Suppressor macrophage treated with lipopolysaccharide for 1 hour (primary cell): ENCODE results near the gene NSA2.
"Not testable (repeated sequence)": the region's sequence is repeated elsewhere in the genome, so short reads cannot be mapped to it uniquely, and the experiment has no call there.

Source experiments
- DNase-seq, 3 donors: peaks; one replicate each; pipeline ENCODE4 v3.0.0-alpha.2; 2020 to 2022

NSA2 gene

DNA sequence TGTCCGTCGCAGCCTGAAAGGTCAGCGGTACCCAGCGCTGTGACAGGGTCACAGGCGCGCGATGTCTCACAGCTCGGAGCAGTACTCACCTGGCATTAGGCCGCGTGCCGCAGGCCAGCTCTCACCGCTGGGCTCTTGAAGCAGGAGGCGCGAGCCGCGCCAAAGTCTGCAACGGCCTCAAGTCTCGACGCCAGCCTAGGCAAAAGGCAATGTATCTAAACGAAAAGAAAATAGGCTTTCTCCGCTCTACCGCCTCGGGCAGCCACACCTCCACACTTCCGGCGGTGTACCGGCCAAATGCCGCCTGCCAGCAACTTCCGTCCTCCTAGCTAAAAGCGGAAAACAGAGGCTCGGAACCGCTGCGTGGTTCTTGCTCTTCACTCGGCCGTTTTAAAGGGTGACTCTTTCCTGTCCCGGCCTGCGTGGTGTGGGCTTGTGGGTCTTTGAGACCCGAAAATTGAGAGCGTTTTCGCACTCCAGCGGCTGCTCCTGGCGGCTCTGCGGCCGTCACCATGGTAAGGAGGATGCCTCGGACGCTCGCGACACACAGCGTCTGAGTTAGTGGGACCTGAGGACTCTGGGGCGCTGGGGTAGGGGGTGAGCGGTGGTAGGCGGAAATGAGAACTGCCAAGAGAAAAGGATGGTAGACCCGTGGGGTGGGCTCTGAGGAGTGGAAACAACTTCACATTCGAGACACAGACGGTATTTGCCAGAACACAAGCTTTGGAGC, at the start of gene NSA2, which contains the start of gene GFM2:
Gene NSA2, plus strand, starts transcription at position 401 of the 730 bp plus-strand sequence. Its CDS starts 112 bp downstream, at position 513.
Gene GFM2, minus strand, starts transcription at position 269 of the 730 bp plus-strand sequence. CDS start 3,375 bp downstream, outside the sequence.
- DNase-seq, result peak; percentile 95 to 97 (median 95)

DNA sequence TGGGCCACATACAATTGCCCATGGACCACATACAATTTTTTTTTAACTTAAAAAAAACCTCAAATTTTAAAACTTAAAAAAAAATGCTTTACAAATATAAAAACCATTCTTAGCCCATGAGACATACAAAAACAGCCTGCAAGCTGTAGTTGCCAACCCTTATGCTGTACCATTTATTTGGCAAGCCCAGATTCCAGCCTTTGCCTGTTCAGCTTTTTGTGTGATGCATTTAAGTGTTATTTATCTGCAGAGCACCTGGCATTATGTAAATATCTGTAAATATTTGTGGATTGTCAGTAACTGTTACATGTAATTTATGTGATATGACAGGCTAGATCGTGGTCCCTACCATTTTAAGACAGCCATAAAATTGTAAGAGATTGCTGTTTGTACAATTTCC, 49.5 kb upstream of the NSA2 start:
- no peak for DNase-seq

DNA sequence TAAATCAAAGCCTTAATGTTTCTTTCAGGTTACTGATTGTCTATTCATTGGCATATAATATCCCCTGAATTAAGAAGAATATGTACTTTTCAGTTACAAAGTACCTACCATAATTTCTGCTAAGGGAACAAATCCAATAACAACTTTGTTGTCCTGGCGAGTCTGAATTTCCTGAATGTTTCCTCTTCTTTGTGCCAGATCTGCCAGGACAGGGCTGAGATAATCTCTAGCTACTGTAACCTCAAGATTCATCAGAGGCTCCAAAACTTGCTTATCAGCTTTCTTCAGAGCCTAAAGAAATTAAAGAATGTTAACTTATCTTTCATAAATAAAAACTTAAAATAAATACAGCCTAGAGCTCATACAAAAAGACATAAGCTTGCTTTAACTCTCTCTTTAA, 44.8 kb upstream of the NSA2 start:
- no peak for DNase-seq

DNA sequence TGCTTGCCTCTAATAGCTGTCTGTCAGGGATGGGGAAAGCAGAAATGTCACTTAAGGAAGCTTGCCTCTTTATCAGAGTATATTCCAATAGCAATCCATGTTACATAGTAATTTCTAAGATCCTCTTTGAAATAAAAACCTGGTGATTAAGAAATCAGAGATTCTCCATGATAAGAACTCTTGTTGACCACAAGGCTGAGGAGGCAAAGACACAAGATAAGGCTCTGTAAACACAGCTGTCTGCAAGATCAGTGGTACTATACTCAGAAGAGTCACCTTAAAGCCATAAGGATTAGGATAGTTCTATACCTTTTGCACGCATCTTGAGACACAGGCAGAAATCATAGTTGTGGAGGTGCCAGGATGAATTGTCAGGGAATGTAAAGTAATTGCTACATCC, 41.7 kb upstream of the NSA2 start:
- no peak for DNase-seq

DNA sequence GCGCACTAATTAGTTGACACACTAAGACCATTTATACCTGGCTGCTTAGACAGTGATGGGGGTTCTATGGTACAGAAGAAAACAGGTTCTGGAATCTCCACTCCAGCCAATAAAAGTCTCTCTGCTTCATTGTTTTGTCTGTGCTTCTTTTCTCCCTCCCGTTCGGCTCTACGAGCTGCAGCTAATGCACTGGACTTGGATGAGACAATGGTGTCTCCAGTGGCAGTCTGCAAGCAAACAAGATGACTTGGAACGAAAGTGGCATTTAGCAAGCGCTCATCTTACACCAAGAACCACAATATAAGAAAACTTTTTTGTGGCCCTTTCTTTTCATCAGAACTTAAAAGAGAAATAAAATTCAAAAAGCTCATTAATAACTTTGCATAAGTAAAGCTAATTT, 30.3 kb upstream of the NSA2 start:
- no peak for DNase-seq

DNA sequence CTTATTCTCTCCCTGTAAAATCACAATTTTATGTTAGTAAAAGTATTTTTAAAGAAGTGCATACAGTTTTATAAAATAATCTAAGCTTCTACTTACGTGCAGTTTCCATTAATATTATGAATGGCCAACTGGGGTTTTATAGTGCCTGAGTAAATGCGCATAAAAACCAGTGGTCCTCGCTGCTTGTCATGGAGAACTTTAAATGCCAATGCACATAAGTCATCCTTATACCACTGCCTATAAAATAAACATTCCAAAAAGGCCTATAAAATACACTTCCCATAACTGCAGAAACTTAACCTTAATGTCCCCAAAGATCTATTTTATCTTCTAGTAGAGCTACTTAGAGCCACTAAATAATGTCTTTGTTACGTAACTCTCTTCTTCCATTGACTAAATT, 28.6 kb upstream of the NSA2 start:
- no peak for DNase-seq

DNA sequence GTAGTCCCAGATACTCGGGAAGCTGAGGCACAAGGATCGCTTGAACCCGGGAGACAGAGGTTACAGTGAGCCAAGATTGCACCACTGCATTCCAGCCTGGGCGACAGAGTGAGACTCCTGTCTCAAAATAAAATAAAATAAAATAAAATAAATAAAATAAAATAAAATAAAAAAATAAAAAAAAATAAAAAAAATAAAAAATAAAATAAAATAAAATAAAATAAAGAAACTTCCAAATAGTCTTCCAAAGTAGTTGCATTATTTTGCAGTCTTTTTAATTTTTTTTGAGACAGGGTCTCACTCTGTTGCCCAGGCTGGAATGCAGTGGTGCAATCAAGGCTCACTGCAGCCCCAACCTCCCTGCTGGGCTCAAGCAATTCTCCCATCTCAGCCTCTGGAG, 18.3 kb upstream of the NSA2 start:
- DNase-seq, result not testable (repeated sequence)

DNA sequence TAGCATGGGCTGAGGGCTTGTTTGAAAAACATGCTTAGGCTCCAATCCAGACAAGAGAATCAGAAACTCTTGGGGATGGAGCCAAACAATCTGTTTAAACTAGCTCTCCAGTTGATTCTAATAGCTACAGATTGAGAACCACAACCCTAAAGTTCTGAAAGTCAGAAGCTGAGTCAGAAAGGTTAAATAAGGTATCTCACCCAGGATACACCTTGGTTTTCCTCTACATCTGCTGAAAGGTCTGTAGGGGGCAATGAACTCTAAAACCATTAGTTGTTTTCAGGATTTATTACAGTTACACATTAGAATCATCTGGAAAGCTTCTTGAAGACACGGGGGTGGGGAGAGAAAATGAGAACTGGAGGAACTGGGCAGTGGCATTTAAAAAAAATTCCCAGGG, 5.8 kb upstream of the NSA2 start:
- DNase-seq, result no peak

DNA sequence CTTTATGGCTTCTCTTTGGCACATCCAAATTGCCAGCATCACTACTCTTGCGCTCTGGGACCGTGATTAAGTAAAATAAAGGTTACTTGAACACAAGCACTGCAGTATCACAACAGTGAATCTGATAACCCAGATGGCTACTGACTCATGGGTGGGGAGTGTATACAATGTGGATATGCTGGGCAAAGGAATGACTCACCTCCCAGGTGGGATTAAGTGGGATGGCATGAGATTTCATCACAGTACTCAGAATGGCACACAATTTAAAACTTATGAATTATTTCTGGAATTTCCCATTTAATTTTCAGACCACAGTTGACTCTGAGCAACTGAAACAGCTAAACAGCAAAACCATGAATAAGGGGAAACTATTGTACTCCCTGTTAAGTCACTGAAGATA, 4.5 kb upstream of the NSA2 start:
- peak in 1 of 3 donors; percentile 4 for DNase-seq

DNA sequence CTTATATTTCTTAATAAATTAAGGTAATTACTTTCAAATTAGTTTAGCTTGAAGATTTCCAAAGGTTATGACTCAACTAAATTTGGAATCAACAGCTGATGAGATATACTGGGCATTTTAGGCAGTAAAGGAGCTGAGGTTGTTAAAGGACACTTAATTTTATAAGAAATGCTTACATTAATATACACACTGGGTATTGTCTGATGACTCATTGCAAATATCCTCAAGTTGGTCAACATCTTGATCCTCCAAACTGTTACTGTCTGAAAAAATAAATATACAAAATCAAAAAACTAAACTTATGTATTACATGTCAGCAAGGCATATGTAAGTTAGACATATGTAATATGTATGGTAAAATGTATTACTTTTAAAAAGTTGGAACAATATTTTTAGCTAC, 3.5 kb upstream of the NSA2 start:
- DNase-seq, result no peak

DNA sequence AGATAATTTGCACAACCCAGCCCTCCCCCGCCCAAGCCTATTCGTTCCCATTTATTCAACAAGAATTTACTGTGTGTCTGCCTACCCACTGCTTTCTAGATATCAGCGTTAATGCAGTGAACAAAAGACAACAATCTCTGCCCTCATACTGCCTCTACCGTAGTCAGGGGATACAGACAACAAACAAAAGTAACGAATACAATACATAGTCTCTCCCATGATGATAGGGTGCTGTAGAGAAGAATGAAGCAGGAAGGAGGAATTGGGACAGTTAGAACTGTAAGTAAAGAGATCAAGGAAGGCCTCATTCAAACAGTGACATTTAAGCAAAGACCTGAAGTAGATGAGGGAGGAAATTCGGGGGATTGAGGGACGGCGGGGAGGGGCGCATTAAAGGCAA, 1.8 kb upstream of the NSA2 start:
- no peak for DNase-seq

DNA sequence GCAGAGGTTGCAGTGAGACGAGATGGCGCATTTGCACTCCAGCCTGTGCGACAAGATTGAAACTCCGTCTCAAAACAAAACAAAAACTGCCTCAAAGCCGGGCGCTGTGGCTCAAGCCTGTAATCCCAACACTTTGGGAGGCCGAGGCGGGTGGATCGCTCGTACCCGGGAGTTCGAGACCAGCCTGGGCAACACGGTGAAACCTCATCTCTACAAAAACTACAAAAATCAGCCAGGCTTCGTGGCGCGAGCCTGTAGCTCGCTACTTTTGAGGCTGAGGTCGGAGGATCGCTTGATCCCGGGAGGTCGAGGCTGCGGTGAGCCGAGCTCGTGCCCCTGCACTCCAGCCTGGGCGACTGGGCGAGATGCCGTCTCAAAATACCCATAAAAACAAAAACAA, 1.1 kb upstream of the NSA2 start:
- DNase-seq, result no peak

DNA sequence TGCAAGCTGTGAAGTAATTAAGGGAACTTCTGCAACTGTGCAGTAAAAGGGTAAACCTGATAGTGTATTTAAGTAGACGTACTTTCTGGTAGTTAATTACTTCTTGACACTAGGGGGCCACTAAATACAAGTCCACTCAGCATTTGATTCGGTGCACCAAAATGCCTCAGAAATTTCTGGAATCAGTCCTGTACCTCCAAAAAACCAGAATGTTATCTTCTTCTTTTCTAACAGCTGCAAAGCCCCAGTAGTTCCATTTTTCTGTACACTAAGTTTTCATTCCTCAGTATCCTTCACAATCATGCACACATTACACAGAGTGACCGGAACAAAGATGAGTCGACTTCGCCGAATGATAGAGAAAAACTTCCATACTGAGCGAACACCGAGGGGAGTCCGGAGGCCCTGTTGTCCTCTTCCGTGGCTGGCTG, 616 bp upstream of the NSA2 start:
- DNase-seq, result peak; percentile 45 to 81 (median 58)

DNA sequence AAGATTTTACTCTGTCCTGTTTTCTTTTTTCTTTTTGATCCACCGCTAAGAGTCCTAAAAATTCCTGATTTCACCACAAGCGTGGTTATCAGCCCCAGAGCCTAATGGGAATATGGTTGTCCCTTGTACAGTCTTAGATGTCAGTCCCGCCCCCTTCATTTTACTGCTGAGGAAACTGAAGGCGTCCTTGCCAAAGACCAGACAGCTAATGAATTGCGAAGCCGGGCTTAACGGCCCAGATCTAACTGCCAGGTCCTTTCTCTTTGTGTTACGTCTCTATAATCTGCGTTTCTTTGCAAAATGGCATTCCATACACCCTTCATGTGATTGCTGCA, 497 bp downstream of the NSA2 start:
- DNase-seq, result peak; percentile 60 to 74 (median 69)

DNA sequence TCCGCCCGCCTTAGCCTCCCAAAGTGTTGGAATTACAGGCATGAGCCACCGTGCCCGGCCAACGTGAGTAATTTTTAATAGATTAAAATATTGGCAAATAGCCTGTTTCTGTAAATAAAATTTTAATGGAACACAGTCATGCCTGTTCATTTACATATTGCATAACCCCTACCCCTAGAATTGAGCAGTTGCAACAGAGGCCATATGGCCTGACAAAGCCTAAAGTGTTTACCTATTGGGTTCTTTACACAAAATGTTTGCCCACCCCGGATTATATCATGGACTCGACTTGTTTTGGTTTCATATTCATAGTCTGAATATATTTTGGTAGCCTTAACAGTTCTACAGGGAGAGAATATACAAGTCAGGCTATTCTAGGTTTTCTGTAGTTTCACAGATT, 5.3 kb downstream of the NSA2 start:
- DNase-seq, result no peak

DNA sequence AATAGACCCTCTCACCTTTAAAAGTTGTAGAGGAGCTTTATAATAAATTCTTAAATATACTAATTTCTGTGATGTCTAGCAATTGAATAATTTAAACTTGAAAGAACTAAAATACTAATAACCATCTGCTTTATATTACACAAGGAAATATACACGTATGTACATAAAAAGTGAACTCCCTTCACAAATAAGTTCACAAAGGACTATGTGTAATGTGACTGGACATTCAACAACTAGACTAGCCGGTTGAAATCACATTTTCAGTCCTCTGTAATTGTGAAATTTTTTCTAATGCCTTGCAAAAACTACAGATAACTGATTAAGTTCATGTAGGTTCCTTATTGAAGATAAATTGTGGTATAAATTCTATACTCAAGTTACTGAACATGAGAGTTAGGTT, 11.6 kb downstream of the NSA2 start:
- no peak for DNase-seq

DNA sequence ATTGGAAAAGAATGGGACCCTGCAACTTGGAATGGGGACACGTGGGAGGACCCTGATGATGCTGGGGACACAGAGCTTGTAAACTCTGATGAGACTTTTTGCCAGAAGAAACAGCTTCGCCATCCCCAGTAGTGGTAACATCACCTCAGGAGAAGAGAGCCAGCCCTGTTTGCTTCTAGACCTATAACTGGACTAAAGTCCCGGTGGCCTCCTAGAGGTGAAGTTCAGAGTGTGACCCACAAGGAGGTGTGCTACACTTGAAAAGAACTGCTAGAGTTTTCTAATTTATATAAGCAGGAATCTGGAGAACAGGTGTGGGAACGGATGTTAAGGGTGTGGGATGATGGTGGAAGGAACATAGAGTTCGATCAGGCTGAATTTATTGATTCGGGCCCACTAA, 19.8 kb downstream of the NSA2 start:
- DNase-seq, result no peak

DNA sequence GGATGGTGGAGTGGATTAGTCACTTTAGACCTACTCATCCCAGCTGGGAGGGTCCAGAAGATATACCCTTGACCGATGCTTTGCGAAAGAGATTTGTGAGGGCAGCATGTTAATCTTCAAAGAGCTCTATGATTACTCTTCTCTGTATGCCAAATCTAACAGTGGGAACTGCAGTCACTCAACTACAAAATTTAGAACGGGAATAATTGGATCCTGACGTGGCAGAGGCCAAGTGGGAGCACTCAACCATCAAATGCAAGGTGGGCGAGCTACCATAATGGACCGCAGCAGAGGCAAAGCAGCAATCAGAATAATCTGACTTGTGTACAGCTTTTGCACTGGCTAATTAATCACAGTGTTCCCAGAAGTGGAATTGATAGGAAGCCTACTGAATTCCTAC, 20.4 kb downstream of the NSA2 start:
- DNase-seq, result no peak

DNA sequence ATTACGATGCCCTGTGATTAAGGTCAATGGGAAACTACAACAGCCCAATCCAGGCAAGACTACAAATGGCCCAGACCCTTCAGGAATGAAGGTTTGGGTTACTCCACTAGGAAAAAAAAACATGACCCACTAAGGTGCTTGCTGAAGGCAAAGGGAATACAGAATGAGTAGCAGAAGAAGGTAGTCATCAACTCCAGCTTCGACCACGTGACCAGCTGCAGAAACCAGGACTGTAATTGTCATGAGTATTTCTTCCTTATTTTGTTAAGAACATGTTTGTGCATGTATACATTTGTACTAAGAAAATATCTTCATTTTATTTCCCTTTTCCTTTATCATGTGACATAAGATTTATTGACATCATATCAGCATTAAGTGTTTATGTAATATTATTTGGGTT, 24.6 kb downstream of the NSA2 start:
- not testable (repeated sequence) for DNase-seq

DNA sequence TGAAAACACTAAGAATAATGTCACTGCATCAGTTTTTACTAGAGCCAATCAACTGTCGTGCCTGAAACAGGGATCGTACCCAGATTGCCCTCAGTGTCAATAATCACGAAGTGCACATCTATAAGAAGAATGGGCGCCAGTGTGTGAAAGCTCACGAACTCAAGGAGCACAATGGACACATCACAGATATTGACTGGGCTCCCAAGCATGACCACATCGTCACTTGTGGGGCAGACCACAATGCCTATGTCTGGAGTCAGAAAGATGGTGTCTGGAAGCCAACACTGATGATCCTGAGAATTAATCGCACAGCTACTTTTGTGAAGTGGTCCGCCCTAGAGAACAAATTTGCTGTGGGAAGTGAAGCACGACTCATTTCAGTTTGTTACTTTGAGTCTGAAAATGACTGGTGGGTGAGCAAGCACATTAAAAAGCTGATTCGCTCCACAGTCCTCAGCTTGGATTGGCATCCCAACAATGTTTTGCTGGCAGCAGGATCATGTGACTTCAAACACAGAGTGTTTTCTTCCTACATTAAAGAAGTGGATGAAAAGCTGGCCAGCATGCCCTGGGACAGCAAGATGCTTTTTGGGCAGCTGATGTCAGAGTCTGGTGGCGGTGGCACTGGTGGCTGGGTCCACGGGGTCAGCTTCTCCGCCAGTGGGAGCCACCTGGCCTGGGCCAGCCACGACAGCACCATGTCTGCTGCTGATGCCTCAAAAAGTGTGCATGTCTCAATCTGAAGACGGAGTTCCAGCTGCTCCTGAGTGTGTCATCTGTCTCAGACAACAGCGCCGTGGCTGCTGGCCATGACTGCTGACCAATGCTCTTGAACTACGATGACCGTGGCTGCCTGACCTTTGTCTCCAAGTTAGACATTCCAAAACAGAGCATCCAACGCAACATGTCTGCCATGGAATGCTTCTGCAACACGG, 32.2 kb downstream of the NSA2 start:
- no peak for DNase-seq

DNA sequence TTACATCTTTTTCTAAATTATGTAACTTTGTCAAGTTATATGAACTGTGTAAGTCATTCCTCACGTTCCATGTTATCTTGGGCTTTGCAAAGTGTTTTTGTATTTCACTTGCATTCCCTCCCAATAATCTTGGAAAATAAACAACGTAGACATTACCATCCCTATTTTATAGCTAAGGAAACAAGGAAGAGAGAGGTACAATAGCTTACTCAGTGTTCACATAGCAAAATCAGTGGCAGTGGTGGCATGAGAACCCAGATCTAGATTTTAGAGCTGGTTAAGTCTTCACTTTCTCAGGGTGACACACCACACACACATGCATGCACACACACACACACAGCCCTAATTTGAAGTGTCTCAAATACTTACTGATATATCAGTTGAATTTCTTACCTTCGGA, 34.1 kb downstream of the NSA2 start:
- no peak for DNase-seq

DNA sequence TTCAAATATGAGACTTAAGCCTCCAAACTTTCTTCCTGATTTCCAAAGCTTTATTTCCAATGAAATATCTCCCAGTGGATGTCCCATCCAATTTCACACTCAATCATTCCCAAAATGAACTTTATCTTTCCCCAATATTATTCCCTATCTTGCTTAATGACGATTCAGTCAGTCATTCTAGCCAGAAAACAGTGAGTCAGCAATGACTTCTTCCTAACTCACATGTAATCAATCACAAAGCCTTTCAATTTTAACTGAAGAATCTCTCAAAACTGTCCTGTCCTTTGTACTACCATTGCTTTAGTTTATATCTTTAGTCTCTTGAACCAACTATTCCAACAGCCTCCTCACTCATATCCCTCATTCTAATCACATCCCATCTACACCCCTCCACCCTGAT, 34.9 kb downstream of the NSA2 start:
- DNase-seq, result no peak

DNA sequence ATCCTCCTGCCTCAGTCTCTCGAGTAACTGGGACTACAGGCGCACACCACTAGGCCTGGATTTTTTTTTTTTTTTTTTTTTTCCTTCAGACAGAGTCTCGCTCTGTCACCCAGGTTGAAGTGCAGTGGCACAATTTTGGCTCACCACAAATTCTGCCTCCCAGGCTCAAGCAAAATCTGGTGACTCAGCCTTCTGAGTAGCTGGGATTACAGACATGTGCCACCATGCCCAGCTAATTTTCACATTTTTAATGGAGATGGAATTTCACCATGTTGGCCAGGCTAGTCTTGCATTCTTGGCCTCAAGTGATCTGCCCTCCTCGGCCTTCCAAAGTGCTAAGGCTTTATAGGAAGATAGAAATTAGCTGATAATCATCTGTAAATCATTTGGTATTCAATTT, 43.9 kb downstream of the NSA2 start:
- no peak for DNase-seq

DNA sequence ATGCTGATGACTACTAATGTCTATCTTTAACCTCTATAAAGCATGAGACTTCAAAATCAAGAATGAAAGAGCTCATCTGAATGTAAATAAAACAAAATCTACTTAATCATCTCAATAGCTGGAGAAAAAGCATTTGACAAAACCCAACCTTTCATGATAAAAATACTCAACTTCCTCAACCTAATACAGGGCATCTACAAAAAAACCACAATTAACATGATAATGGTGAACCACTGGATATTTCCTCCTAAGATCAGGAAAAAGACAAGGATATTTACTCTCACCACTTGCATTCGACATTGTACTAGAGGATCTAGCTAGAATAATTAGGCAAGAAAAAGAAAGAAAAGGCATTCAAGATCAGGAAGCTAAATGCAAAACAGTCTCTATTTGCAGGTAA, 49.8 kb downstream of the NSA2 start:
- no peak for DNase-seq
